Adrenal gland (tissue), 12 donors: Measurements from ENCODE around the gene LAMA2. TPM values are rescaled to one million over a fixed set of nuclear protein-coding genes. Genes with fewer than 3 reads are reported as not detected.

Experiments
- DNase-seq, 7 donors: peaks; one replicate each; pipeline ENCODE4 v3.0.0-alpha.2; 2019 to 2020
- H3K27ac ChIP-seq, 5 donors: fragments of 200-600 bp; sonication (generic) in 4 of 5; 1 replicate in 3 of 5; 2 replicates in 2 of 5; pipeline versions ENCODE4 v1.5.1 to v1.8.0; 2016 to 2020; ENCODE audit warnings: mild to moderate bottlenecking in 1 of 5
- H3K27me3 ChIP-seq: fragments of 200-600 bp; 2 replicates; pipeline ENCODE4 v1.8.0; 2021
- H3K36me3 ChIP-seq, 2 donors: fragments of 200-600 bp; replicated peaks in 1 of 2; 1 replicate in 1 of 2; 2 replicates in 1 of 2; pipeline versions ENCODE4 v1.5.1 to v1.8.0; 2018 to 2022
- H3K4me1 ChIP-seq, 2 donors: fragments of 200-600 bp; replicated peaks in 1 of 2; 1 replicate in 1 of 2; 2 replicates in 1 of 2; pipeline versions ENCODE4 v1.5.1 to v1.8.0; 2018 to 2021
- H3K4me3 ChIP-seq, 4 donors: fragments of 200-600 bp; sonication (generic) in 3 of 4; one replicate each; pipeline ENCODE4 v1.5.1; 2016 to 2018
- H3K9me3 ChIP-seq, 3 donors: fragments of 200-600 bp; sonication (generic) in 1 of 3; replicated peaks in 1 of 3; 1 replicate in 2 of 3; 2 replicates in 1 of 3; pipeline versions ENCODE4 v1.5.1 to v1.8.0; 2016 to 2021
- CTCF ChIP-seq, 6 experiments: fragments of 450-650 bp in 4 of 6; fragments of 200-600 bp in 2 of 6; sonication (generic) in 1 of 6; IDR thresholded peaks; 1 replicate in 5 of 6; 2 replicates in 1 of 6; pipeline versions ENCODE4 v1.5.1 to v1.8.0; 2016 to 2021; ENCODE audit warnings: antibody characterized with exemption in 6 of 6, mild to moderate bottlenecking in 2 of 6, moderate library complexity in 1 of 6
- POLR2A ChIP-seq, 2 donors: fragments of 450-650 bp; IDR thresholded peaks; one replicate each; pipeline ENCODE4 v1.6.1; 2017; ENCODE audit warnings: antibody characterized with exemption in 2 of 2, mild to moderate bottlenecking in 2 of 2, moderate library complexity in 1 of 2
- WGBS, 4 donors: extraction: QIAGEN DNeasy Blood & Tissue Kit in 2 of 4; methylation state at CpG; one replicate each; pipeline versions ENCODE4 v1.1.5 to v1.1.7; 2013 to 2017; 5-methylcytosine and 5-hydroxymethylcytosine counted together
- intact Hi-C, 2 donors: fragments of 100-400 bp; cut with DNase I; formaldehyde crosslinking; loops; one replicate each; pipeline versions ENCODE4 v1.14.1 to v1.15.0; 2022 to 2023
- polyA plus RNA-seq, 3 donors: library from polyadenylated mRNA; stranded (reverse); fragments of 200-250 nt in 2 of 3; fragments of 350-450 nt in 1 of 3; fragmentation: Illumina TruSeq in 1 of 3; extraction: RNeasy Lipid Tissue Mini Kit (QIAGEN cat#74804) in 1 of 3; gene quantifications; one replicate each; pipeline ENCODE4 v1.2.3, GENCODE V29; 2013 to 2014
- total RNA-seq, 9 donors: library from RNA; depleted of rRNA in 4 of 9; stranded (reverse); fragments of >200 nt in 4 of 9; fragments of 120-200 nt in 1 of 9; fragmentation: NEBNext Ultra II Directional in 1 of 9; extraction: Animal tissue kit (Norgen Biotek cat#: 25700) in 1 of 9; gene quantifications; one replicate each; pipeline versions ENCODE4 v1.1.0 to v1.2.4, GENCODE V29; 2013 to 2023
- donor health status: healthy with polysubstance abuse.
- donor health status: Bipolar disorder and iron deficiency.
- donor health status: DM: yes; HTN: yes; CAD: no.
- donor health status: DM: no; HTN: no; CAD: no.
- donor health status: DM: no; HTN: no; CAD: no.
- donor health status: DM: yes; HTN: yes; CAD: no.

The LAMA2 gene
- total and polyA plus RNA-seq, 12 donors: 5.8 to 105 (median 38.9) TPM

GRCh38 chr6:129270450-129270849 lies 387.5 kb downstream of the LAMA2 start:
- TF ChIP-seq CTCF (IDR thresholded peaks at IDR 0.05): no peak
- TF ChIP-seq POLR2A (IDR thresholded peaks at IDR 0.05): no peak
- intact Hi-C loops: no loop called here
- Histone ChIP-seq H3K36me3 (no peaks in the 10 kb centered on the region), H3K27me3 (no peaks in the 10 kb centered on the region), H3K4me3 (no peak overlapping the region), H3K9me3 (no peaks in the 10 kb centered on the region), H3K27ac (no peak overlapping the region), H3K4me1 (no peaks in the 10 kb centered on the region)
- DNase-seq: no peak
- WGBS, 4 donors: 58 to 77% (median 71%) methylated on average over 2 of the region's 2 CpGs

GRCh38 chr6:129273161-129273560 lies 390.2 kb downstream of the LAMA2 start:
- Histone ChIP-seq H3K4me3 (no peak overlapping the region), H3K27me3 (no peaks in the 10 kb centered on the region), H3K36me3 (no peaks in the 10 kb centered on the region), H3K9me3 (no peaks in the 10 kb centered on the region), H3K27ac (no peak overlapping the region), H3K4me1 (no peaks in the 10 kb centered on the region)
- no peak for DNase-seq
- WGBS, 4 donors: 70 to 85% (median 76%) methylated on average over 3 of the region's 3 CpGs
- no peak for TF ChIP-seq CTCF (IDR thresholded peaks at IDR 0.05)
- no peak for TF ChIP-seq POLR2A (IDR thresholded peaks at IDR 0.05)
- intact Hi-C loops: no loop called here

- no peaks in the 10 kb centered on the region for H3K9me3 ChIP-seq
- no peak overlapping the region for H3K4me3 ChIP-seq
- no peaks in the 10 kb centered on the region for H3K4me1 ChIP-seq
- H3K27me3 ChIP-seq: no peaks in the 10 kb centered on the region
- intact Hi-C loops: no loop called here
- TF ChIP-seq POLR2A (IDR thresholded peaks at IDR 0.05) (no peak), CTCF (IDR thresholded peaks at IDR 0.05) (no peak)
- H3K27ac ChIP-seq: no peak overlapping the region
- 55 to 73% (median 64%) methylated on average over 1 of the region's 1 CpG for WGBS, 4 donors
- DNase-seq: no peak
- no peaks in the 10 kb centered on the region for H3K36me3 ChIP-seq
Observed at GRCh38 chr6:129276461-129276860, 393.5 kb downstream of the LAMA2 start.

- 58 to 69% (median 62%) methylated on average over 4 of the region's 4 CpGs for WGBS, 4 donors
- no peak overlapping the region for H3K4me3 ChIP-seq
- DNase-seq: no peak
- H3K36me3 ChIP-seq: no peaks in the 10 kb centered on the region
- no peak for TF ChIP-seq CTCF (IDR thresholded peaks at IDR 0.05)
- TF ChIP-seq POLR2A (IDR thresholded peaks at IDR 0.05): no peak
- no peaks in the 10 kb centered on the region for H3K9me3 ChIP-seq
- no peaks in the 10 kb centered on the region for H3K27me3 ChIP-seq
- intact Hi-C loops: no loop called here
- H3K4me1 ChIP-seq: no peaks in the 10 kb centered on the region
- H3K27ac ChIP-seq: no peak overlapping the region
Observed at GRCh38 chr6:129276986-129277385, 394.0 kb downstream of the LAMA2 start.
